Pancreas (tissue), 10 donors: ENCODE measurements around the gene TMEM154. TPM values are rescaled to one million over a fixed set of nuclear protein-coding genes. Genes with fewer than 3 reads are reported as not detected.

Source experiments
- ATAC-seq, 4 donors: fragments of 200-7000 bp; cut with Tn5 transposase; one replicate each; pipeline versions ENCODE4 v1.8.0 to v1.9.1; 2020; ENCODE audit warnings: mild to moderate bottlenecking in 4 of 4, moderate library complexity in 4 of 4
- DNase-seq, 6 donors: peaks; one replicate each; pipeline ENCODE4 v3.0.0-alpha.2; 2020
- FAIRE-seq: peaks from 2 replicates; lab custom pipeline; 2012; peaks lifted over from hg19 to GRCh38; lab: Jason Lieb, UNC
- H3K27ac ChIP-seq, 4 donors: fragments of 200-600 bp; sonication (generic); 1 replicate in 3 of 4; 2 replicates in 1 of 4; pipeline versions ENCODE4 v1.5.0 to v1.8.0; 2020
- H3K27me3 ChIP-seq, 4 donors: fragments of 200-600 bp; one replicate each; pipeline ENCODE4 v1.8.0; 2021
- H3K36me3 ChIP-seq, 3 donors: fragments of 200-600 bp; sonication (generic) in 1 of 3; one replicate each; pipeline versions ENCODE4 v1.5.0 to v1.8.0; 2020 to 2021
- H3K4me1 ChIP-seq, 3 donors: fragments of 200-600 bp; one replicate each; pipeline ENCODE4 v1.8.0; 2021
- H3K4me3 ChIP-seq, 4 donors: fragments of 200-600 bp; sonication (generic) in 2 of 4; one replicate each; pipeline versions ENCODE4 v1.5.0 to v1.8.0; 2020 to 2021
- H3K9me3 ChIP-seq, 4 donors: fragments of 200-600 bp; one replicate each; pipeline ENCODE4 v1.8.0; 2021
- WGBS, 2 donors: extraction: QIAGEN DNeasy Blood & Tissue Kit; methylation state at CpG; one replicate each; pipeline ENCODE4 v1.1.7; 2013; 5-methylcytosine and 5-hydroxymethylcytosine counted together
- intact Hi-C, 3 donors: fragments of 100-400 bp; cut with DNase I; formaldehyde crosslinking; loops; one replicate each; pipeline versions ENCODE4 v1.11.1 to v1.14.2; 2022
- polyA plus RNA-seq, 2 donors: library from polyadenylated mRNA; stranded (reverse); fragments of 200-250 nt; gene quantifications; one replicate each; pipeline ENCODE4 v1.2.3, GENCODE V29; 2013
- total RNA-seq, 6 donors: library from RNA; stranded (reverse); fragmentation: NEBNext Ultra II Directional in 4 of 6; extraction: Animal tissue kit (Norgen Biotek cat#: 25700) in 4 of 6; gene quantifications; one replicate each; pipeline versions ENCODE4 v1.2.1 to v1.2.4, GENCODE V29; 2021 to 2023
- TF ChIP-seq, protein P1 (sequence below), 4 donors: fragments of 200-600 bp; sonication (generic) in 3 of 4; IDR thresholded peaks; one replicate each; pipeline versions ENCODE4 v1.5.0 to v1.8.0; 2021; ENCODE audit warnings: antibody characterized with exemption in 4 of 4
- donor health status: healthy with polysubstance abuse.
- donor health status: DM: no; HTN: no; CAD: no; lungs with moderate emphysema.
- donor health status: DM: no; HTN: no; CAD: no.
- donor health status: control.
- donor health status: control.
- donor health status: Bipolar disorder and iron deficiency.
- donor health status: DM: yes; HTN: yes; CAD: no.
- donor health status: DM: no; HTN: no; CAD: no.
- donor health status: DM: no; HTN: no; CAD: no.
- donor health status: DM: yes; HTN: yes; CAD: no.

TMEM154 gene
- total and polyA plus RNA-seq, 8 donors: 0.05 to 3.3 (median 0.48) TPM

DNA sequence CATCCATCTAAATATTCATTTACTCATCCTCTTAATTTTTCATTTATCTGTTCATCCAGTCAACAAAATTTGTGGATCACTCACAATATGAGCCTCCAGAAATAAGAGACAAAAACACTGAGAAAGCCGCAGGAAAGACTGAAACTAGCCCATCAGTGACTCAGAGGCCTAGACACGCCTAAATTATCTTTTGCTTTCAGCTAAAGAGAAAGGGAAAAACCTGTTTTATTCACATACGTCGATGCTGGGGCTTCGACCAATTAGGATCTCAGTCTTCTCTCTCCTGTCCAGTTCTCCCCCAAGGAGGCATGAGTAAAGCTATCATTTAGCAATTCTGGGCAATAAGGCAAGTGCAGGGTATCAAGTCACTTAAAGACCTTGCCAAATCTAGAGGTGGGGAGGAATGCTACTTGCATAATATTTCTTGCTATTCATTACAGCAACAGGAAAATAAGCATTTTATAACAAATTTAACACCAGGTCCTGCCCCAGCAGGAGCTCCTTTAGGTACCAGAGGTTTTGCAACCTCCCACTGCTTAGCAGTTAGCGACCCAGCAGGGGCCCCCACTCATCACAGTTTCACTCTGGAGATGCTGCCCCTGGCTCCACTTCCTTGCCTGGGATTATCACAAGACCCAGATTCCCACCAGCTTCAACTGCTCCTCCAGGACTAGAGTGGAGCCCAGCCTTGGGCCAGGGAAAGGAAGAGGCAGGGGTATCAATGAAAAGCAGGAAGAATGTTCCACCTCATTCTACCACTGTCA lies 30.1 kb upstream of the TMEM154 start:
- TF ChIP-seq, protein P1, sequence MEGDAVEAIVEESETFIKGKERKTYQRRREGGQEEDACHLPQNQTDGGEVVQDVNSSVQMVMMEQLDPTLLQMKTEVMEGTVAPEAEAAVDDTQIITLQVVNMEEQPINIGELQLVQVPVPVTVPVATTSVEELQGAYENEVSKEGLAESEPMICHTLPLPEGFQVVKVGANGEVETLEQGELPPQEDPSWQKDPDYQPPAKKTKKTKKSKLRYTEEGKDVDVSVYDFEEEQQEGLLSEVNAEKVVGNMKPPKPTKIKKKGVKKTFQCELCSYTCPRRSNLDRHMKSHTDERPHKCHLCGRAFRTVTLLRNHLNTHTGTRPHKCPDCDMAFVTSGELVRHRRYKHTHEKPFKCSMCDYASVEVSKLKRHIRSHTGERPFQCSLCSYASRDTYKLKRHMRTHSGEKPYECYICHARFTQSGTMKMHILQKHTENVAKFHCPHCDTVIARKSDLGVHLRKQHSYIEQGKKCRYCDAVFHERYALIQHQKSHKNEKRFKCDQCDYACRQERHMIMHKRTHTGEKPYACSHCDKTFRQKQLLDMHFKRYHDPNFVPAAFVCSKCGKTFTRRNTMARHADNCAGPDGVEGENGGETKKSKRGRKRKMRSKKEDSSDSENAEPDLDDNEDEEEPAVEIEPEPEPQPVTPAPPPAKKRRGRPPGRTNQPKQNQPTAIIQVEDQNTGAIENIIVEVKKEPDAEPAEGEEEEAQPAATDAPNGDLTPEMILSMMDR (IDR thresholded peaks at IDR 0.05): no peak
- ATAC-seq (no peak), FAIRE-seq (no peak), DNase-seq (no peak)
- Histone ChIP-seq H3K4me3 (no peak overlapping the region), H3K36me3 (no peaks in the 10 kb centered on the region), H3K4me1 (no peaks in the 10 kb centered on the region), H3K27ac (no peak overlapping the region), H3K9me3 (no peaks in the 10 kb centered on the region), H3K27me3 (no peaks in the 10 kb centered on the region)
- 82 to 93% methylated on average over 6 of the region's 6 CpGs for WGBS, 2 donors
- intact Hi-C loops: no loop called here

DNA sequence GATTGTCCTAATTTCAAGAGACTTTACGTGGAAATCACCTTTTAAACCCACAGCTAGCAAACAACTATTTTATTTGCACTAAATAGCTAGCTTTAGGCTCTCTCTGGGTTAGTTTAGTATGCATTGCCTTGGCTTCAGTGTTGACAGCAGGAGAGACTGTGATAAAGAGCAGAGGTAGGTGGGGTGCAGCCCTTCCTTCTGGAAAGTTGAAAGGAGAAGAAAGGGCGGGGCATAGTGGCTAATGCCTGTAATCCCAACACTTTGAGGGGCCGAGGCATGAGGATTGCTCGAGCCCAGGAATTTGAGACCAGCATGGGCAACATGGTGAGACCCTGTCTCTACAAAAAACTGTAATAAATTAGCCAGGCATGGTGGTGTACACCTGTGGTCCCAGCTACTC lies 29.0 kb upstream of the TMEM154 start:
- H3K9me3 ChIP-seq: no peaks in the 10 kb centered on the region
- no peaks in the 10 kb centered on the region for H3K36me3 ChIP-seq
- TF ChIP-seq, protein P1 (IDR thresholded peaks at IDR 0.05): no peak
- no peaks in the 10 kb centered on the region for H3K27me3 ChIP-seq
- H3K4me1 ChIP-seq: no peaks in the 10 kb centered on the region
- DNase-seq: no peak
- intact Hi-C loops: no loop called here
- no peak for FAIRE-seq
- ATAC-seq: no peak
- no peak overlapping the region for H3K27ac ChIP-seq
- no peak overlapping the region for H3K4me3 ChIP-seq
- WGBS, 2 donors: 84 to 85% methylated on average over 4 of the region's 4 CpGs

DNA sequence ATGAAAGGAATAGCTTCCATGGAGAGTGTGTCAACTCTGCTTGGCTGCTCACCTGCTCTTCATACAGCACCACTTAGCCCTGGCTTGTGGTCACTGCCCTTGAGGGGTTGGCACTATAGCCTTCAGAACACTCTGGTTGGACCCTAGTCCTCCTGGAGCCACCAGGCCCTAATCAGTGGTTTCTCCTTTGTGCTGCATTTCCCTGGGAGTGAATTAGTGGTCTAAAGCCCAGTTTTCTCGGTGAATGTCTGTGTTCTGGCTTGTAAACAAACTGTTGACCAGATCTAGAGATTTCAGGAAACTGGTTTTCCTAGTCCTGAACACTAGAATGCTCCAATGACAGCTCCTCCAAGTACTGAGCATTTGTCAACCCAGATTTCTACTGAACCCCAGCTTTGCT lies 28.6 kb upstream of the TMEM154 start:
- H3K36me3 ChIP-seq: no peaks in the 10 kb centered on the region
- no peak overlapping the region for H3K27ac ChIP-seq
- WGBS, 2 donors: 13 to 20% methylated on average over 1 of the region's 1 CpG
- TF ChIP-seq, protein P1 (IDR thresholded peaks at IDR 0.05): no peak
- ATAC-seq (no peak), FAIRE-seq (no peak), DNase-seq (no peak)
- H3K9me3 ChIP-seq: no peaks in the 10 kb centered on the region
- H3K4me3 ChIP-seq: no peak overlapping the region
- no peaks in the 10 kb centered on the region for H3K4me1 ChIP-seq
- H3K27me3 ChIP-seq: no peaks in the 10 kb centered on the region
- intact Hi-C loops: no loop called here

DNA sequence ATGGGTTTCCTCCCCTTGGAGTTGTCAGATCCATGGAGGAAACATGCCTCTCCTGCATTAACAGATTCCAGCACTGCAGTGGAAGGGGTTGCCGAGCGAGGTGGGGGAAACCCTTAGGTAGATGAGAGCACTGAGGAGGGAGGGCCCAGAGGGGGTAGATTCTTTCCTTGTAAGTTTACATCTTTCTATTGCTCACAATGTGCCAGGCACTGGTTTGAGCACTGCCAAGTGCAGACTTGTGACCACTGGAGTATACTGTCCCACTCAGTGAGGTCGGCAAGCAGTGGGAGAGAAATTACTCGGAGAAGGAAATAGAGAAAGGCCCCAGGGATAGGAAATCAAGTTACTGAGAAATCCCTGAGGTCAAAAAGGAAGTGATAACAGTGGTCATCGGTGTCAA lies 27.8 kb upstream of the TMEM154 start:
- DNase-seq: no peak
- Histone ChIP-seq H3K27ac (no peak overlapping the region), H3K4me3 (no peak overlapping the region), H3K9me3 (no peaks in the 10 kb centered on the region), H3K36me3 (no peaks in the 10 kb centered on the region), H3K4me1 (no peaks in the 10 kb centered on the region), H3K27me3 (no peaks in the 10 kb centered on the region)
- FAIRE-seq: no peak
- 82 to 87% methylated on average over 5 of the region's 5 CpGs for WGBS, 2 donors
- TF ChIP-seq, protein P1 (IDR thresholded peaks at IDR 0.05): no peak
- no peak for ATAC-seq
- intact Hi-C loops: no loop called here

DNA sequence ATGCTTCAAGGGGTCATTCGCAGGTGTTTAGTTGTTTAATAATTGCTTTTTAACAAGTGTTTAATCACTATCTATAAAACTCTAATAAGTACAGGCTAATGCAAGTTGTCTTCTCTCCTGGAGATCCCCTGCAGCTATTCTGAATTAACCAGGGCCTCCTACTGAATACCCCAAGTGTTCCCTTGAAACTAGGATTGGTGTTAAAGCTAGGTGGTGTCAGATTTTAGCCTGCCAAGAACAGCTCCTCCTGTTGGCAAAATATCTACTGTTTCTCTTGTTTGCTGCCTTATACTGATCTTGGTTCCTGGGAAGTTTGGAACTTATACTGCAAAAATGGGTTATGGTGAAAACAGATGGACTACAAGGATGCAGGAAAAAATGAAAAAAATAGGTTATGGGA lies 26.1 kb upstream of the TMEM154 start:
- 59 to 71% methylated on average over 1 of the region's 1 CpG for WGBS, 2 donors
- H3K9me3 ChIP-seq: no peaks in the 10 kb centered on the region
- no peak overlapping the region for H3K27ac ChIP-seq
- no peaks in the 10 kb centered on the region for H3K36me3 ChIP-seq
- FAIRE-seq (no peak), DNase-seq (no peak), ATAC-seq (no peak)
- H3K4me1 ChIP-seq: no peaks in the 10 kb centered on the region
- no peaks in the 10 kb centered on the region for H3K27me3 ChIP-seq
- H3K4me3 ChIP-seq: no peak overlapping the region
- intact Hi-C loops: no loop called here
- TF ChIP-seq, protein P1 (IDR thresholded peaks at IDR 0.05): no peak
